A549 (cell line): ENCODE measurements around the gene DRGX. TPM values are rescaled to one million over a fixed set of nuclear protein-coding genes. Genes with fewer than 3 reads are reported as not detected.

Source experiments
- ATAC-seq, 2 experiments: fragments of 200-7000 bp in 1 of 2; fragments of >200 bp in 1 of 2; cut with Nextera tagmentation in 1 of 2; cut with Tn5 transposase in 1 of 2; 3 replicates each; pipeline versions ENCODE4 v1.8.0 to v1.9.1; 2018 to 2020; ENCODE audit warnings: mild to moderate bottlenecking in 1 of 2, moderate library complexity in 1 of 2
- CTCF ChIA-PET: fragments of 300-600 bp; sonication (Branson Sonifier 250); formaldehyde crosslinking; extraction: SDS; loops from one replicate; lab custom pipeline; 2021; ENCODE audit warnings: antibody characterized with exemption, inconsistent platforms; lab: Yijun Ruan, JAX
- POLR2A ChIA-PET: fragments of 350-600 bp; formaldehyde crosslinking; extraction: SDS; loops from one replicate; lab custom pipeline; 2021; ENCODE audit warnings: antibody characterized with exemption, inconsistent platforms; lab: Yijun Ruan, JAX
- DNase-seq, 2 experiments: peaks; one replicate each; pipeline versions ENCODE4 v3.0.0 to v3.0.0-alpha.2; 2011 to 2016; ENCODE audit warnings: low read depth in 1 of 2, low spot score in 1 of 2
- FAIRE-seq: peaks from 2 replicates; lab custom pipeline; 2011; peaks lifted over from hg19 to GRCh38; lab: Jason Lieb, UNC
- H3K27ac ChIP-seq, 2 experiments: fragments of >200 bp; sonication (Bioruptor Twin); formaldehyde crosslinking; 3 replicates each; pipeline ENCODE4 v1.5.1; 2016 to 2017
- H3K4me1 ChIP-seq: fragments of >200 bp; sonication (Bioruptor Twin); formaldehyde crosslinking; 3 replicates; pipeline ENCODE4 v1.6.1; 2016
- H3K4me2 ChIP-seq: fragments of >200 bp; sonication (Bioruptor Twin); formaldehyde crosslinking; 3 replicates; pipeline ENCODE4 v1.6.1; 2016
- H3K4me3 ChIP-seq: fragments of >200 bp; sonication (Bioruptor Twin); formaldehyde crosslinking; 3 replicates; pipeline ENCODE4 v1.5.1; 2016
- H3K9me3 ChIP-seq: fragments of >200 bp; sonication (Bioruptor Twin); formaldehyde crosslinking; 3 replicates; pipeline ENCODE4 v1.6.1; 2016
- ESRRA ChIP-seq: fragments of 150-350 bp; IDR thresholded peaks from 2 replicates; pipeline ENCODE4 v1.6.1; 2014; ENCODE audit warnings: mild to moderate bottlenecking, low read length, borderline replicate concordance
- FOSB ChIP-seq: fragments of 250-450 bp; sonication (Bioruptor Pico); IDR thresholded peaks from 2 replicates; pipeline ENCODE4 v1.5.0; 2020; ENCODE audit warnings: mild to moderate bottlenecking, moderate library complexity
- FOSL2 ChIP-seq, 2 experiments: fragments of 450-650 bp in 1 of 2; fragments of >200 bp in 1 of 2; sonication (Bioruptor Twin) in 1 of 2; formaldehyde crosslinking; IDR thresholded peaks; 2 replicates each; pipeline versions ENCODE4 v1.5.0 to v1.6.1; 2016 to 2020; ENCODE audit warnings: mild to moderate bottlenecking in 1 of 2, moderate library complexity in 1 of 2
- GATA3 ChIP-seq: IDR thresholded peaks from 2 replicates; pipeline ENCODE4 v1.6.1; 2012; ENCODE audit warnings: borderline replicate concordance
- JUNB ChIP-seq: fragments of >200 bp; sonication (Bioruptor Twin); formaldehyde crosslinking; IDR thresholded peaks from 2 replicates; pipeline ENCODE4 v1.6.1; 2016
- KDM1A ChIP-seq: fragments of 200-600 bp; sonication (generic); IDR thresholded peaks from 2 replicates; pipeline ENCODE4 v1.6.1; 2016; ENCODE audit warnings: low read depth, mild to moderate bottlenecking
- KDM5A ChIP-seq: fragments of 200-600 bp; sonication (generic); IDR thresholded peaks from 2 replicates; pipeline ENCODE4 v1.6.1; 2016; ENCODE audit warnings: antibody characterized with exemption, mild to moderate bottlenecking
- NPAS2 ChIP-seq: fragments of 250-450 bp; sonication (Bioruptor Pico); IDR thresholded peaks from 2 replicates; pipeline ENCODE4 v1.8.0; 2022; ENCODE audit warnings: mild to moderate bottlenecking, moderate library complexity, borderline replicate concordance
- RCOR1 ChIP-seq: fragments of 150-350 bp; IDR thresholded peaks from 2 replicates; pipeline ENCODE4 v1.6.1; 2014; ENCODE audit warnings: antibody characterized with exemption, low read length, low read depth
- RFX5 ChIP-seq: fragments of 450-650 bp; IDR thresholded peaks from 2 replicates; pipeline ENCODE4 v1.7.1; 2014; ENCODE audit warnings: antibody characterized with exemption, mild to moderate bottlenecking, moderate library complexity
- RNF2 ChIP-seq: fragments of 200-600 bp; sonication (generic); IDR thresholded peaks from 2 replicates; pipeline ENCODE4 v1.6.1; 2016; ENCODE audit warnings: low read depth, mild to moderate bottlenecking, antibody characterized with exemption, moderate library complexity, borderline replicate concordance
- SREBF2 ChIP-seq: fragments of 450-650 bp; IDR thresholded peaks from 2 replicates; pipeline ENCODE4 v1.6.1; 2014; ENCODE audit warnings: mild to moderate bottlenecking, moderate library complexity
- TP53 ChIP-seq: fragments of 250-450 bp; sonication (Bioruptor Pico); IDR thresholded peaks from 2 replicates; pipeline ENCODE4 v1.5.0; 2021; ENCODE audit warnings: mild to moderate bottlenecking, moderate library complexity
- WGBS: methylation state at CpG from one replicate; pipeline ENCODE4 v1.1.6; 2017; ENCODE audit errors: missing lambda C conversion rate; 5-methylcytosine and 5-hydroxymethylcytosine counted together
- polyA plus RNA-seq, 4 experiments: library from polyadenylated mRNA; depleted of rRNA in 3 of 4; stranded (reverse); fragments of >200 nt; fragmentation: RNase III in 1 of 4; extraction: RNeasy Plus Mini Kit Qiagen cat#74134 plus additional on column Dnase treatment in 1 of 4; gene quantifications; 2 replicates in 3 of 4; 3 replicates in 1 of 4; pipeline ENCODE4 v1.2.3, GENCODE V29; 2011 to 2017
- TF ChIP-seq, protein P1 (sequence below): fragments of 250-450 bp; sonication (Bioruptor Pico); IDR thresholded peaks from 2 replicates; pipeline ENCODE4 v1.5.0; 2020; ENCODE audit warnings: low read depth, mild to moderate bottlenecking, moderate library complexity
- TF ChIP-seq, protein P2 (sequence below): fragments of 200-600 bp; sonication (generic); IDR thresholded peaks from 2 replicates; pipeline ENCODE4 v1.6.1; 2016; ENCODE audit warnings: antibody characterized with exemption, mild to moderate bottlenecking, moderate library complexity

The DRGX gene
- polyA plus RNA-seq, 2 of the 4 experiments (the other 2 are of a cell fraction): not detected

DNA sequence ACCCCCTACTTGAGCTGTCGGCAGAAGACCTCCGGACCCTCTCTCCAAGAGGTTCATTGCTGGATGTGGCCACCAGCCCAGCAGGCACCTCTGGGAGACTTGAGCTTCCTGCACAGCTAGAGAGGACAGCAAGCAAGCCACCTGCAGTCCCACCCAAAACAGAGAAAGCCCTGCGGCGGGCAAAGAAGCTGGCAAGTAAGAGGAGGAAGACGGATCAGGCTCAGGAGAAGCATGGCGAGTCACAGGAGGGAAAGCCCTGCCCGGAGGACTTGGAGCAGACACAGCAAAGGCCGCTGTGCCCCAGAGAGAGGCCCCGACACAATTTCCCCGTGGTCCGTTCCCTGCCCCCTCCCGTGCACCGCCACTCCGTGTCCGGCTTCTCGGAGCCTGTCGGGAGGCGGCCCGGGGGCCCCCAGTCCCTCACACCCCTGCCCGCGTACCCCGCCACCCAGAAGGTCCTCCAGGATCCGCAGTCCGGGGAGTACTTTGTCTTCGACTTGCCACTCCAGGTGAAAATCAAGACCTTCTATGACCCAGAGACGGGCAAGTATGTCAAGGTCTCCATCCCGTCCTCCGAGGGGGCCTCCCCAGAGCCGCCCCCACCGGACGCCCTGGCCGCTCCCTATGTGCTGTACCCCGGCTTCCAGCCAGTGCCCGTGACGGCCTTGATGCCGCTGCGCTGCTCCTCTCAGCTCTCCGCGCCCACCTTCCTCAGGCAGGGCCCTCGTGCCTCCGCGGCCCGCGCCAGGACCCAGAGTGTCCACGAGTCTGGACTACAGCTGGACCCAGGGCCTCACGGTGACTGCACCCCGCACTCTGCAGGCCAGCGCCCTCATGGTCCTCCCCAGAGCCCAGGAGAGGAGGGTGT, 69.7 kb downstream of the DRGX start:
- FAIRE-seq (no peak), ATAC-seq (no peak)
- TF ChIP-seq FOSL2 (IDR thresholded peaks at IDR 0.05): no peak
- TF ChIP-seq FOSL2 (CRISPR knock-in tag; IDR thresholded peaks at IDR 0.05): no peak
- TF ChIP-seq JUNB: no peak
- TF ChIP-seq GATA3: no peak
- no peak for TF ChIP-seq FOSB (CRISPR knock-in tag)

DNA sequence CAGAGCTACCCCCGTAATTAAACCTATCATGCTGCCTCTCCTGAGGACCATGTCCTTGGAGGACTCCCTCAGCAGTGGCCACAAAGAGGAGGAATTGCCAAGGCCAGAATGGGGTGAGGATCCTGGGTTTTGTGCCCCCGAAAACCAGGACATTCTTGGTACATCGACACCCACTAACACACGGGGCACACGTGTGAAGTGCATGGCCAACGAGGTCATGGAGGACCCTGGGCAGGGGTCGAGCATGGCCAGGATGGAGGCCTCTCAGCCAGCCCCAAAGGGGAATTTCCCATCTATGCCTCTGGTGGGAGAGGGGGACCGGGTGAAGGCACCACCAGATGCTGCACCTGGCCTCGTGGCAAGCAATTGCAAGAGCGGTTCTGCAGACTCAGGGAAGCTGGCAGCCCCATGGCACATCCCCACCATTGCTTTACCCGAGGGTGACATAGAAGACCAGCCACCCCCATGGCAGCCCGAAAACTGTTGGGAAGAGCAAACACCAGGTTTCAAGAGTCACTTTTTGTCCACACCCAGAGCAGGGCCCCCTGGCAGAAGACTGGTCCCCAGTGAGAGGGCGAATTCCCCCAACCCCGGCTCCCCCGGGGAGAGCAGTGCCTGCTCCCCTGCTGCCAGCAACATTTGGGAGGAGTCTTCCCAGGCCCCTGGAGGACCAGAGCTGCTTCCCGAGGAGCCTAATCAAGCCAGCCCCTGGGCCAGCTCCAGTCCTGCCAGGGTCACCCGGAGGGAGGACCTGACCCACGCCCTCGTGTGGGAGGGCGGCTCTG, 70.6 kb downstream of the DRGX start:
- ATAC-seq (no peak), DNase-seq (no peak), FAIRE-seq (no peak)
- no peak for TF ChIP-seq RCOR1
- Histone ChIP-seq H3K27ac (no peak overlapping the region), H3K9me3 (no peaks in the 10 kb centered on the region), H3K4me2 (no peak overlapping the region), H3K4me3 (no peak overlapping the region), H3K4me1 (no peaks in the 10 kb centered on the region)
- CTCF ChIA-PET: interaction anchor here (0.6 to 0.9 kb wide), 2 partner anchors 79 to 82 kb away, joined by 3 read pairs; no protein-coding TSS in a partner anchor
- 16% methylated on average over 15 of the region's 20 CpGs for WGBS
- POLR2A ChIA-PET: no interaction called here

More for the DNA sequence above, 69.7 kb downstream of the DRGX start:
- H3K27ac ChIP-seq: no peak overlapping the region
- no peak for DNase-seq
- H3K9me3 ChIP-seq: no peaks in the 10 kb centered on the region
- H3K4me1 ChIP-seq: no peaks in the 10 kb centered on the region
- 52% methylated on average over 30 of the region's 48 CpGs for WGBS
- ChIA-PET CTCF (interaction anchor here (1.0 kb wide), 1 partner anchor 69 kb away, joined by 3 read pairs; no protein-coding TSS in a partner anchor), POLR2A (no interaction called here)
- H3K4me3 ChIP-seq: no peak overlapping the region
- H3K4me2 ChIP-seq: no peak overlapping the region

DNA sequence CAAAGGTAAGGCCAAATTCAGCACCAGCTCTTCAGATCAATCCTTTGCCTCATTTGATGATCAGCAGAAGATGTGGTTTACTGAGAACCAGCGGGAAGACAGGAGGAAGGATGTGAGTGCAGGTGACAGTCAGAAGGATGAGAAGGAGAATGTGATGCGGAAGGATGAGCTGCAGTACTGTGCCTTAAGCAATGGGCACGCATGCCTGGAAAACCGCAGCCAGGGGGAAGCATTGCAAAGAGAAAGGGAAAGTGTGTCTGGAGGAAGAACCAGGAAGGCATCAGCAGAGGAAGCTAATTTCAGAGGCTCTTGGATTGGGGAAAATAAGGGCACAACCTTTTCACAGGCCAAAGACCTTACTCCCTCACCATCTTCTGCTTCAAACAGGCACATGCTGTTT, 71.2 kb downstream of the DRGX start:
- ChIA-PET POLR2A (no interaction called here), CTCF (interaction anchor here (0.6 to 1.4 kb wide), 3 partner anchors 79 to 187 kb away, joined by 3 to 4 read pairs (median 3); no protein-coding TSS in a partner anchor)
- no peak for DNase-seq

More for the DNA sequence above, 71.2 kb downstream of the DRGX start:
- H3K4me1 ChIP-seq: no peaks in the 10 kb centered on the region
- H3K4me2 ChIP-seq: no peak overlapping the region
- no peaks in the 10 kb centered on the region for H3K9me3 ChIP-seq
- 33% methylated on average over 4 of the region's 4 CpGs for WGBS
- no peak overlapping the region for H3K27ac ChIP-seq
- TF ChIP-seq, protein P1, sequence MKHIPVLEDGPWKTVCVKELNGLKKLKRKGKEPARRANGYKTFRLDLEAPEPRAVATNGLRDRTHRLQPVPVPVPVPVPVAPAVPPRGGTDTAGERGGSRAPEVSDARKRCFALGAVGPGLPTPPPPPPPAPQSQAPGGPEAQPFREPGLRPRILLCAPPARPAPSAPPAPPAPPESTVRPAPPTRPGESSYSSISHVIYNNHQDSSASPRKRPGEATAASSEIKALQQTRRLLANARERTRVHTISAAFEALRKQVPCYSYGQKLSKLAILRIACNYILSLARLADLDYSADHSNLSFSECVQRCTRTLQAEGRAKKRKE (CRISPR knock-in tag): no peak
- no peak for TF ChIP-seq KDM1A
- TF ChIP-seq NPAS2 (CRISPR knock-in tag): no peak
- no peak for TF ChIP-seq RFX5
- no peak for TF ChIP-seq TP53
- no peak for TF ChIP-seq FOSB (CRISPR knock-in tag)
- TF ChIP-seq RNF2: no peak
- TF ChIP-seq ESRRA: no peak
- no peak for TF ChIP-seq SREBF2
- TF ChIP-seq, protein P2, sequence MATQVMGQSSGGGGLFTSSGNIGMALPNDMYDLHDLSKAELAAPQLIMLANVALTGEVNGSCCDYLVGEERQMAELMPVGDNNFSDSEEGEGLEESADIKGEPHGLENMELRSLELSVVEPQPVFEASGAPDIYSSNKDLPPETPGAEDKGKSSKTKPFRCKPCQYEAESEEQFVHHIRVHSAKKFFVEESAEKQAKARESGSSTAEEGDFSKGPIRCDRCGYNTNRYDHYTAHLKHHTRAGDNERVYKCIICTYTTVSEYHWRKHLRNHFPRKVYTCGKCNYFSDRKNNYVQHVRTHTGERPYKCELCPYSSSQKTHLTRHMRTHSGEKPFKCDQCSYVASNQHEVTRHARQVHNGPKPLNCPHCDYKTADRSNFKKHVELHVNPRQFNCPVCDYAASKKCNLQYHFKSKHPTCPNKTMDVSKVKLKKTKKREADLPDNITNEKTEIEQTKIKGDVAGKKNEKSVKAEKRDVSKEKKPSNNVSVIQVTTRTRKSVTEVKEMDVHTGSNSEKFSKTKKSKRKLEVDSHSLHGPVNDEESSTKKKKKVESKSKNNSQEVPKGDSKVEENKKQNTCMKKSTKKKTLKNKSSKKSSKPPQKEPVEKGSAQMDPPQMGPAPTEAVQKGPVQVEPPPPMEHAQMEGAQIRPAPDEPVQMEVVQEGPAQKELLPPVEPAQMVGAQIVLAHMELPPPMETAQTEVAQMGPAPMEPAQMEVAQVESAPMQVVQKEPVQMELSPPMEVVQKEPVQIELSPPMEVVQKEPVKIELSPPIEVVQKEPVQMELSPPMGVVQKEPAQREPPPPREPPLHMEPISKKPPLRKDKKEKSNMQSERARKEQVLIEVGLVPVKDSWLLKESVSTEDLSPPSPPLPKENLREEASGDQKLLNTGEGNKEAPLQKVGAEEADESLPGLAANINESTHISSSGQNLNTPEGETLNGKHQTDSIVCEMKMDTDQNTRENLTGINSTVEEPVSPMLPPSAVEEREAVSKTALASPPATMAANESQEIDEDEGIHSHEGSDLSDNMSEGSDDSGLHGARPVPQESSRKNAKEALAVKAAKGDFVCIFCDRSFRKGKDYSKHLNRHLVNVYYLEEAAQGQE: no peak
- TF ChIP-seq KDM5A: no peak
- FAIRE-seq: no peak
- no peak overlapping the region for H3K4me3 ChIP-seq
- ATAC-seq: peak in 1 of 2 experiments; percentile 48; a peak in 2 of 6 replicates
